GM19324 (cell line): ENCODE results near the gene RIPK4.
"Not testable (repeated sequence)": the region's sequence is repeated elsewhere in the genome, so short reads cannot be mapped to it uniquely, and the experiment has no call there.

Experiments used
- ATAC-seq: cut with Tn5 transposase; IDR thresholded peaks from one replicate; pipeline ENCODE4 v1.9.1; 2021; ENCODE audit warnings: mild to moderate bottlenecking, moderate library complexity; ENCODE audit not compliant: unreplicated experiment, low FRiP score

Gene RIPK4

GRCh38 chr21:41796476-41797080, 29.7 kb upstream of the RIPK4 start:
- ATAC-seq = no peak

GRCh38 chr21:41795726-41796125, 28.9 kb upstream of the RIPK4 start:
- ATAC-seq = no peak

- ATAC-seq = no peak
Measured at GRCh38 chr21:41794600-41794999, 27.7 kb upstream of the RIPK4 start.

- no peak for ATAC-seq
Measured at GRCh38 chr21:41792711-41793110, 25.9 kb upstream of the RIPK4 start.

- ATAC-seq = no peak
Measured at GRCh38 chr21:41786509-41786987, 19.7 kb upstream of the RIPK4 start.

DNA sequence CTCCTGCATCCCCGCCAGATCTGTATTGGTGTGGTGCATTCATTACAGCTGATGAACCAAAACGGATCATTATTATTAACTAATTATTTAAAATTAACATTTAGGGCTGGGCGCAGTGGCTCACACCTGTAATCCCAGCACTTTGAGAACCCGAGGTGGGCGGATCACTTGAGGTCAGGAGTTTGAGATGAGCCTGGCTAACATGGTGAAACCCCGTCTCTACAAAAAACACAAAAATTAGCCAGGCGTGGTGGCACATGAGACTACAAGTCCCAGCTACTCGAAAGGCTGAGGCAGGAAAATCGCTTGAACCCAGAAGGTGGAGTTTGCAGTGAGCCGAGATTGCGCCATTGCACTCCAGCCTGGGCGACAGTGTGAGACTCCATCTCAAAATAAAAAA, 18.4 kb upstream of the RIPK4 start:
- ATAC-seq = not testable (repeated sequence)

DNA sequence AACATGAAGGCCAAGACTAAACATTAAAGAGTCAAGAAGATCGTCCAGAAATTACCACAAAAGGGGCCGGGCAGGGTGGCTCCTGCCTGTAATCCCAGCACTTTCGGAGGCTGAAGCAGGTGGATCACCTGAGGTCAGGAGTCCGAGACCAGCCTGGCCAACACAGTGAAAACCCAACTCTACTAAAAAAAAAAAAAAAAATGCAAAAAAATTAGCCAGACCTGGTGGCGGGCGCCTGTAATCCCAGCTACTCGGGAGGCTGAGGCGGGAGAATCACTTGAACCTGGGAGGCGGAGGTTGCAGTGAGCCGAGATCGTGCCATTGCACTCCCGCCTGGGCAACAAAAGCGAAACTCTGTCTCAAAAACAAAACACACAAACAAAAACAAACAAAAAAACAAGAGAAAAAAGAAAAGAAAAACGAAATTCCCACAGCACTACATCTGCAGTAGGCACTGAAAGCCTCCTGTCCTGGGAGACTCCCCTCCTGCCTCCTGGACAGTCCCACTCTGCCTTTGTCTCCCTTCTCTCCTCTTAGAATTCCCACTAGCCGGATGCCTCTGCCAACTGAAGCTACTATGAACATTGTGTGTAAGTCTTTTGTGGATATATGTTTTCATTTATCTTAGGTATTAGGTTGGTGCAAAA, 17.7 kb upstream of the RIPK4 start:
- no peak for ATAC-seq

- no peak for ATAC-seq
Measured at GRCh38 chr21:41783476-41784180, 16.8 kb upstream of the RIPK4 start.

GRCh38 chr21:41781050-41781410, 14.2 kb upstream of the RIPK4 start:
- no peak for ATAC-seq

GRCh38 chr21:41780337-41781049, 13.6 kb upstream of the RIPK4 start:
- ATAC-seq = no peak

GRCh38 chr21:41779659-41780058, 12.8 kb upstream of the RIPK4 start:
- no peak for ATAC-seq

DNA sequence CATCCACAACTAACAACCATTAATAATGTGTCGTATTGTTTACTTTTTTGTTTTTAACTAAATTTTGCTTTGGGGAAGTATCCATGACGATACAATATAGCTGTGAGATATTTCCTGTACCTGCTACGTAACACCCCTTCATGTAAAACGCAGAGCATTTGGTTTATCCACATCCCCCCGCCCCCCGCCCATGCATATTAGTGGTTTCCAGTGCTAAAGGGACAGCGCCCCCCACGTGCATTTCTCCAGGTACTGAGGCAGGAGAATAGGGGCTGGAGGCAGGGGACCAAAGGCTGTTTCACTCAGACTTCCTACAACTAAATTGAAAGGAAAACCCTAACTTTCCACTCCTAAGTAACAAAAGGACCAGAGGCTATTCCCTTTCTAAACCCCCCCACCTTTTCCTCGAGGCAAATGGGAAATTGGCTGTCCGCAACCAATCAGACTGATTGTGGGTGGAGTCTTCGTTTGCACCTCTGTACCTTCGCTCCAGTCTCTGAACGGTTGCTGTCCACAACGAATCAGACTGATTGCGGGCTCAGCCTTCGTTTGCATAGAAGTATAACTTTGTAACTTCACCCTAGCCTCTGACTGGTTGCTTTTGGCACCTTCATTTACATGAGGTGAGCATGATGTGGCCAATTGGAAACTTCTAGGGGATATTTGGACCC, 12.2 kb upstream of the RIPK4 start:
- ATAC-seq = no peak

- no peak for ATAC-seq
Measured at GRCh38 chr21:41777951-41778815, 11.3 kb upstream of the RIPK4 start.

DNA sequence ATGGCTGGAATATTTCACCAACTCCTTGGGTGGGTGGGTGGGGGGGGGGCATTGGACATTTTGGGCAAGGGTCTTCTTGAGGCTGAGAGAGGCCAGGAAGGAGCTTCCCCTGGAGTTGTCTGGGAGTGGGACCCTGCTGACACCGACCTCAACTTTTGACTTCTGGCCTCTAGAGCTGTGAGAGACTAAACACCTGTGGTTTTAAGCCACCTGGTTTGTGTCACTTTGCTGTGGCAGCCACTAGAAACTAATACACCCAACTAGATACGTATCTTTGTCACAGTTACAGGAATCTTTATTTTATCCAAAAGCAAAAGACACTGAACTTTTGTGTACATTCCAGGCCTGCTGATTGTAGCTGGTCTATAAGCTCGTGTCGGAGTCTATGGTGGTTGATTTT, 9.9 kb upstream of the RIPK4 start:
- ATAC-seq = no peak

GRCh38 chr21:41775149-41775472, 8.3 kb upstream of the RIPK4 start:
- ATAC-seq = no peak

- no peak for ATAC-seq
Measured at GRCh38 chr21:41774467-41775148, 7.8 kb upstream of the RIPK4 start.

DNA sequence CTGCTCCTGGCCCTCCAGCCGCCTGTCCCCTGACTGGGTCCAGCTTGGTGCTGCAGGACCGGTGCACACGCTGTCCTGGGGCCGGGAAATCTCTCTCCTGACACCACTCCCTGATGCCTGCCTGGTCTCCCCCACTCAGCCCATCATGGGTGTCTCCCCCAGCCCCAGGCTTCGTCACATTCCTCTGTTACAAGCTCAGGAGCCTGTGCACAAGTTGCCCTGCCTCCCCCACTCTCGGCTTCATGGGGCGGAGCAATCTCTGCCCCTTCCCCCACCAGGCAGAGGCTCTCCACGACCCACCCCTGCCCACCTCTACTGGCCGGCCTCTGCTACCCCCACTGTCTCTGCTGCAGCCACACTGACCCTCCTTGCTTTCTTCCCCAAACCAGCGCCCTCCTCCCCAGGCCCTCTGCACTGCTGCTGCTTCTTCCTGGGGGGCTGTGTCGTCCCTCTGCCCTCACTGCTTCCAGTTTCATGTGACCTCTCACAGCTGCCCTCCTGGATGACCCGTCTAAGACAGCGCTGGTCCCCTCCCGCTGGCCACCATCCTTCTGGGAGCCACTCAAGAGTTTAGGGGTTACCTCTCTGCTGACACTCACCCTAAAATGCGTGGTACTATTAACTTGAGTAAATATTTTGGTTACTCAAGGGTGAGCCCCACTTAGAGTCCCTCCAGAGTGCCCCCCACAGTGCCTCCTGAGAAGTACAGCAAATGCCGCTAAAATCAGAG, 5.7 kb upstream of the RIPK4 start:
- no peak for ATAC-seq

- no peak for ATAC-seq
Measured at GRCh38 chr21:41771625-41771945, 4.7 kb upstream of the RIPK4 start.
